ENCODE data around the gene CTNND2.

CTNND2 gene

GRCh38 chr5:11013793-11014192, 890.5 kb downstream of the CTNND2 start:
- WGBS = 67% methylated on average over 2 of the region's 4 CpGs
- no peak overlapping the region for H2AFZ ChIP-seq (ENCODE audit: low read depth, low read length)
- no peak overlapping the region for H2BK15ac ChIP-seq (ENCODE audit: low read depth, poor library complexity, severe bottlenecking)
- H2AK5ac ChIP-seq (ENCODE audit: low read length, severe bottlenecking) = no peak overlapping the region
- no peak overlapping the region for H3K27ac ChIP-seq (ENCODE audit: low read length, poor library complexity, severe bottlenecking)
- H3K9me3 ChIP-seq (ENCODE audit: control insufficient read depth, low read length) = no peaks in the 10 kb centered on the region
- H2BK5ac ChIP-seq (ENCODE audit: low read depth, low read length, poor library complexity, severe bottlenecking) = no peak overlapping the region
- no peak for DNase-seq
- no peak overlapping the region for H3K4ac ChIP-seq (ENCODE audit: low read depth in 1 of 2, low read length in 2 of 2)
- no peak overlapping the region for H3K18ac ChIP-seq (ENCODE audit: low read depth in 1 of 2, low read length in 2 of 2)
- no peaks in the 10 kb centered on the region for H3K4me1 ChIP-seq (ENCODE audit: control insufficient read depth, insufficient read depth, low read depth, low read length)
- no peak overlapping the region for H3K14ac ChIP-seq (ENCODE audit: low read length in 2 of 2)
- H2BK120ac ChIP-seq (ENCODE audit: low read depth, low read length) = no peak overlapping the region
- no peak overlapping the region for H3K9ac ChIP-seq (ENCODE audit: low read length)
- H3K4me2 ChIP-seq (ENCODE audit: low read length, poor library complexity, severe bottlenecking) = no peak overlapping the region
- H4K8ac ChIP-seq (ENCODE audit: low read length) = no peak overlapping the region
- H4K91ac ChIP-seq (ENCODE audit: low read length) = no peak overlapping the region
- no peaks in the 10 kb centered on the region for H3K79me1 ChIP-seq (replicated peaks; ENCODE audit: low read length, poor library complexity, severe bottlenecking)
- peaks cover 0 to 4% of the 10 kb centered on the region in 2 experiments for H3K27me3 ChIP-seq (ENCODE audit: control insufficient read depth in 1 of 2, insufficient read depth in 1 of 2, low read length in 2 of 2)
- H3K23ac ChIP-seq (ENCODE audit: low read length in 2 of 2) = peak overlapping the region in 1 of 2 experiments; percentile 23
- H2BK12ac ChIP-seq (ENCODE audit: low read length in 2 of 2) = no peak overlapping the region
- no peak overlapping the region for H3K4me3 ChIP-seq (ENCODE audit: insufficient read depth in 1 of 2, low read depth in 1 of 2, low read length in 2 of 2)
- no peaks in the 10 kb centered on the region for H3K36me3 ChIP-seq (ENCODE audit: control insufficient read depth in 1 of 2, insufficient read depth in 2 of 2, low read depth in 1 of 2, low read length in 2 of 2)

- Histone ChIP-seq H3K4me1 (ENCODE audit: control insufficient read depth, insufficient read depth, low read depth, low read length) (no peaks in the 10 kb centered on the region), H3K36me3 (ENCODE audit: control insufficient read depth in 1 of 2, insufficient read depth in 2 of 2, low read depth in 1 of 2, low read length in 2 of 2) (no peaks in the 10 kb centered on the region), H3K14ac (ENCODE audit: low read length in 2 of 2) (no peak overlapping the region), H4K8ac (ENCODE audit: low read length) (no peak overlapping the region), H3K27ac (ENCODE audit: low read length, poor library complexity, severe bottlenecking) (no peak overlapping the region), H2BK5ac (ENCODE audit: low read depth, low read length, poor library complexity, severe bottlenecking) (no peak overlapping the region), H3K27me3 (ENCODE audit: control insufficient read depth in 1 of 2, insufficient read depth in 1 of 2, low read length in 2 of 2) (peaks cover 0 to 4% of the 10 kb centered on the region in 2 experiments), H2BK120ac (ENCODE audit: low read depth, low read length) (no peak overlapping the region), H2BK15ac (ENCODE audit: low read depth, poor library complexity, severe bottlenecking) (no peak overlapping the region), H2BK12ac (ENCODE audit: low read length in 2 of 2) (no peak overlapping the region), H3K18ac (ENCODE audit: low read depth in 1 of 2, low read length in 2 of 2) (no peak overlapping the region), H3K4me3 (ENCODE audit: insufficient read depth in 1 of 2, low read depth in 1 of 2, low read length in 2 of 2) (no peak overlapping the region), H3K23ac (ENCODE audit: low read length in 2 of 2) (no peak overlapping the region), H3K9me3 (ENCODE audit: control insufficient read depth, low read length) (no peaks in the 10 kb centered on the region), H3K4me2 (ENCODE audit: low read length, poor library complexity, severe bottlenecking) (no peak overlapping the region), H2AK5ac (ENCODE audit: low read length, severe bottlenecking) (no peak overlapping the region), H3K4ac (ENCODE audit: low read depth in 1 of 2, low read length in 2 of 2) (no peak overlapping the region), H2AFZ (ENCODE audit: low read depth, low read length) (no peak overlapping the region), H3K9ac (ENCODE audit: low read length) (no peak overlapping the region), H3K79me1 (replicated peaks; ENCODE audit: low read length, poor library complexity, severe bottlenecking) (no peaks in the 10 kb centered on the region), H4K91ac (ENCODE audit: low read length) (no peak overlapping the region)
- 72% methylated on average over 7 of the region's 7 CpGs for WGBS
- DNase-seq = no peak
Observed at GRCh38 chr5:11012295-11012694, 892.0 kb downstream of the CTNND2 start.

DNA sequence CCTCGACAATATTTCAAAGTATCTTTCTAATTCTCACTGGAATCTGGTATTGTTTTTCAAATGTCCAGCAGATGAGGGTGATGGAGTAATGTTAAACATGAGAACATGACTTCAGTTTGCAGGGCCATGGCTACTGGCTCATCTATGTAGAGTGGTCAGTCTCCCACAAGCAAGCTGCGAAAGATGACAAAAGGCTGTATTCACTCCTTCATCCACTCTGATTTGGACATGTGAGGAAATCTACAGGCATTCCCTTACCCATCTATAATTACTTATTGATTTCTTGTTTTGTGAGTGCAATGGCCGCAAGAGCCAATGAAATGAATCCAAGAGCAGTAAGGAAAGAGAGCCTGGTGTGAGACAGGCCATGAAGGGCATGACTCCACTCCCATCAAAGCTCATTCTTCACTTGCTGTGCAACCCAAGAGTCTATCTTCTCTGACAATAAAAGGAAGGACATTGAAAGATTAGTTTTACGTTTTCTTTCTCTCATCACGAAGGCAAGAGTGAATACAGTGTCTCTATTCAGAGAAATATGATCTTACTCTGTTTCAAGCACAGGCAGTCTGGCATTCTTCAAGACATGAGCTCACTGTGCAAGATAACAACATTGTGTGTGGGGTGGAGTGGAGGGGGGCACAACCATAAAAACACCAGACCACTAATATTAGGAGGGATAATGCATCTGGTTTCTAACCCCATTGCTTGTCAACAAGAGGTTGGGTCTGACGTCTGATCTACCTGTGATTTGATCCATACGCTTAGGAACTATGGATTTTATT, 893.6 kb downstream of the CTNND2 start:
- Histone ChIP-seq H3K4me1 (ENCODE audit: control insufficient read depth, insufficient read depth, low read depth, low read length) (no peaks in the 10 kb centered on the region), H2BK5ac (ENCODE audit: low read depth, low read length, poor library complexity, severe bottlenecking) (no peak overlapping the region), H3K14ac (ENCODE audit: low read length in 2 of 2) (no peak overlapping the region), H3K18ac (ENCODE audit: low read depth in 1 of 2, low read length in 2 of 2) (no peak overlapping the region), H4K91ac (ENCODE audit: low read length) (no peak overlapping the region), H2BK12ac (ENCODE audit: low read length in 2 of 2) (no peak overlapping the region), H2AFZ (ENCODE audit: low read depth, low read length) (no peak overlapping the region), H3K23ac (ENCODE audit: low read length in 2 of 2) (no peak overlapping the region), H4K8ac (ENCODE audit: low read length) (no peak overlapping the region), H3K4me3 (ENCODE audit: insufficient read depth in 1 of 2, low read depth in 1 of 2, low read length in 2 of 2) (no peak overlapping the region), H3K79me1 (replicated peaks; ENCODE audit: low read length, poor library complexity, severe bottlenecking) (no peaks in the 10 kb centered on the region), H3K27ac (ENCODE audit: low read length, poor library complexity, severe bottlenecking) (no peak overlapping the region), H3K4me2 (ENCODE audit: low read length, poor library complexity, severe bottlenecking) (no peak overlapping the region), H3K36me3 (ENCODE audit: control insufficient read depth in 1 of 2, insufficient read depth in 2 of 2, low read depth in 1 of 2, low read length in 2 of 2) (no peaks in the 10 kb centered on the region), H3K27me3 (ENCODE audit: control insufficient read depth in 1 of 2, insufficient read depth in 1 of 2, low read length in 2 of 2) (peaks cover 0 to 9% of the 10 kb centered on the region in 2 experiments), H3K9me3 (ENCODE audit: control insufficient read depth, low read length) (no peaks in the 10 kb centered on the region), H3K9ac (ENCODE audit: low read length) (no peak overlapping the region), H2AK5ac (ENCODE audit: low read length, severe bottlenecking) (no peak overlapping the region), H3K4ac (ENCODE audit: low read depth in 1 of 2, low read length in 2 of 2) (no peak overlapping the region), H2BK120ac (ENCODE audit: low read depth, low read length) (no peak overlapping the region), H2BK15ac (ENCODE audit: low read depth, poor library complexity, severe bottlenecking) (no peak overlapping the region)
- WGBS = 80% methylated on average over 2 of the region's 7 CpGs
- DNase-seq = no peak

GRCh38 chr5:11009576-11009975, 894.7 kb downstream of the CTNND2 start:
- Histone ChIP-seq H3K36me3 (ENCODE audit: control insufficient read depth in 1 of 2, insufficient read depth in 2 of 2, low read depth in 1 of 2, low read length in 2 of 2) (no peaks in the 10 kb centered on the region), H2BK120ac (ENCODE audit: low read depth, low read length) (no peak overlapping the region), H3K14ac (ENCODE audit: low read length in 2 of 2) (no peak overlapping the region), H2AFZ (ENCODE audit: low read depth, low read length) (no peak overlapping the region), H2BK12ac (ENCODE audit: low read length in 2 of 2) (no peak overlapping the region), H3K23ac (ENCODE audit: low read length in 2 of 2) (no peak overlapping the region), H2BK15ac (ENCODE audit: low read depth, poor library complexity, severe bottlenecking) (no peak overlapping the region), H4K91ac (ENCODE audit: low read length) (no peak overlapping the region), H3K4me2 (ENCODE audit: low read length, poor library complexity, severe bottlenecking) (no peak overlapping the region), H3K4ac (ENCODE audit: low read depth in 1 of 2, low read length in 2 of 2) (no peak overlapping the region), H3K9ac (ENCODE audit: low read length) (no peak overlapping the region), H4K8ac (ENCODE audit: low read length) (no peak overlapping the region), H3K79me1 (replicated peaks; ENCODE audit: low read length, poor library complexity, severe bottlenecking) (no peaks in the 10 kb centered on the region), H2BK5ac (ENCODE audit: low read depth, low read length, poor library complexity, severe bottlenecking) (no peak overlapping the region), H2AK5ac (ENCODE audit: low read length, severe bottlenecking) (no peak overlapping the region), H3K27ac (ENCODE audit: low read length, poor library complexity, severe bottlenecking) (no peak overlapping the region), H3K9me3 (ENCODE audit: control insufficient read depth, low read length) (no peaks in the 10 kb centered on the region), H3K18ac (ENCODE audit: low read depth in 1 of 2, low read length in 2 of 2) (no peak overlapping the region), H3K27me3 (ENCODE audit: control insufficient read depth in 1 of 2, insufficient read depth in 1 of 2, low read length in 2 of 2) (peaks cover 0 to 9% of the 10 kb centered on the region in 2 experiments), H3K4me3 (ENCODE audit: insufficient read depth in 1 of 2, low read depth in 1 of 2, low read length in 2 of 2) (no peak overlapping the region), H3K4me1 (ENCODE audit: control insufficient read depth, insufficient read depth, low read depth, low read length) (peaks cover 1% of the 10 kb centered on the region)
- DNase-seq = no peak
- WGBS = 97% methylated on average over 2 of the region's 3 CpGs
